CD14-positive monocyte (primary cell): ENCODE data around the gene MALSU1. TPM values are rescaled to one million over a fixed set of nuclear protein-coding genes. Genes with fewer than 3 reads are reported as not detected.

ENCODE experiments used
- DNase-seq, 3 donors: peaks; one replicate each; pipeline ENCODE4 v3.0.0-alpha.2; 2011 to 2022
- H2AFZ ChIP-seq: 2 replicates; pipeline ENCODE4 v1.6.0; 2012; ENCODE audit warnings: mild to moderate bottlenecking, low read depth, low read length, inconsistent platforms; ENCODE audit not compliant: insufficient read depth, poor library complexity, severe bottlenecking
- H3K27ac ChIP-seq, 2 donors: 1 replicate in 1 of 2; 2 replicates in 1 of 2; pipeline ENCODE4 v1.5.1; 2012 to 2013; ENCODE audit warnings: low read length in 2 of 2, control low read depth in 1 of 2, inconsistent platforms in 1 of 2, low read depth in 1 of 2, mild to moderate bottlenecking in 1 of 2
- H3K27me3 ChIP-seq, 2 donors: one replicate each; pipeline versions ENCODE4 v1.6.0 to v1.6.1; 2011 to 2013; ENCODE audit warnings: low read length in 2 of 2; ENCODE audit not compliant: control insufficient read depth in 2 of 2, insufficient read depth in 2 of 2
- H3K36me3 ChIP-seq, 2 donors: replicated peaks in 1 of 2; 1 replicate in 1 of 2; 2 replicates in 1 of 2; pipeline versions ENCODE4 v1.5.1 to v1.6.1; 2012 to 2013; ENCODE audit warnings: low read length in 2 of 2, control low read depth in 1 of 2, inconsistent platforms in 1 of 2, mild to moderate bottlenecking in 1 of 2; ENCODE audit not compliant: insufficient read depth in 2 of 2, control insufficient read depth in 1 of 2
- H3K4me1 ChIP-seq, 2 donors: 1 replicate in 1 of 2; 2 replicates in 1 of 2; pipeline versions ENCODE4 v1.5.1 to v1.6.1; 2012 to 2013; ENCODE audit warnings: low read length in 2 of 2, control low read depth in 1 of 2, inconsistent platforms in 1 of 2, mild to moderate bottlenecking in 1 of 2, moderate library complexity in 1 of 2; ENCODE audit not compliant: insufficient read depth in 2 of 2, control insufficient read depth in 1 of 2
- H3K4me2 ChIP-seq: replicated peaks from 2 replicates; pipeline ENCODE3; 2012; ENCODE audit warnings: low read length, moderate library complexity, mild to moderate bottlenecking; ENCODE audit not compliant: poor library complexity, severe bottlenecking; ENCODE audit errors: extremely low read depth
- H3K4me3 ChIP-seq, 3 experiments: fragments of 200-600 bp in 1 of 3; sonication (generic) in 1 of 3; replicated peaks in 1 of 3; 1 replicate in 2 of 3; 2 replicates in 1 of 3; pipeline ENCODE4 v1.5.1; 2011 to 2013; ENCODE audit warnings: low read length in 3 of 3, mild to moderate bottlenecking in 3 of 3, control low read depth in 2 of 3, low read depth in 2 of 3, inconsistent platforms in 1 of 3, moderate library complexity in 1 of 3
- H3K79me2 ChIP-seq: 2 replicates; pipeline ENCODE4 v1.6.0; 2012; ENCODE audit warnings: mild to moderate bottlenecking, control low read depth, inconsistent platforms, low read length, moderate library complexity; ENCODE audit not compliant: insufficient read depth
- H3K9ac ChIP-seq: 2 replicates; pipeline ENCODE4 v1.6.0; 2017; ENCODE audit warnings: low read length, mild to moderate bottlenecking; ENCODE audit not compliant: insufficient read depth, poor library complexity, severe bottlenecking
- H3K9me3 ChIP-seq, 2 donors: replicated peaks in 1 of 2; 1 replicate in 1 of 2; 2 replicates in 1 of 2; pipeline versions ENCODE4 v1.5.1 to v1.6.1; 2012 to 2013; ENCODE audit warnings: low read length in 2 of 2, control low read depth in 1 of 2; ENCODE audit not compliant: control insufficient read depth in 1 of 2, insufficient read depth in 1 of 2
- H4K20me1 ChIP-seq: 2 replicates; pipeline ENCODE4 v1.6.0; 2012; ENCODE audit warnings: mild to moderate bottlenecking, low read length, control low read depth, moderate library complexity; ENCODE audit not compliant: insufficient read depth
- H3K27ac Mint-ChIP-seq, 7 donors: one replicate each; pipeline ENCODE4 v1.8.0; 2020; ENCODE audit warnings: mild to moderate bottlenecking in 7 of 7, mixed read lengths in 7 of 7, moderate library complexity in 6 of 7, inconsistent platforms in 2 of 7
- H3K27me3 Mint-ChIP-seq, 3 donors: one replicate each; pipeline ENCODE4 v1.8.0; 2021 to 2022; ENCODE audit warnings: low read depth in 3 of 3, mild to moderate bottlenecking in 3 of 3, mixed read lengths in 3 of 3, moderate library complexity in 3 of 3, inconsistent platforms in 1 of 3
- H3K36me3 Mint-ChIP-seq, 2 donors: one replicate each; pipeline ENCODE4 v1.8.0; 2020; ENCODE audit warnings: mixed read lengths in 2 of 2, inconsistent platforms in 1 of 2, mild to moderate bottlenecking in 1 of 2
- H3K4me1 Mint-ChIP-seq: one replicate; pipeline ENCODE4 v1.8.0; 2020; ENCODE audit warnings: mild to moderate bottlenecking, mixed read lengths
- H3K4me3 Mint-ChIP-seq, 2 donors: one replicate each; pipeline ENCODE4 v1.8.0; 2020; ENCODE audit warnings: mild to moderate bottlenecking in 2 of 2, mixed read lengths in 2 of 2, moderate library complexity in 1 of 2
- H3K9me3 Mint-ChIP-seq, 7 donors: one replicate each; pipeline ENCODE4 v1.8.0; 2020 to 2022; ENCODE audit warnings: mixed read lengths in 7 of 7, mild to moderate bottlenecking in 6 of 7, moderate library complexity in 6 of 7, inconsistent platforms in 2 of 7
- WGBS: methylation state at CpG from one replicate; pipeline ENCODE4 v1.1.5; 2013; ENCODE audit warnings: missing lambda C conversion rate; ENCODE audit not compliant: insufficient coverage; 5-methylcytosine and 5-hydroxymethylcytosine counted together
- intact Hi-C, 2 donors: fragments of 100-400 bp; cut with micrococcal nuclease; formaldehyde crosslinking; loops; one replicate each; pipeline versions ENCODE4 v1.15.0 to v1.15.1; 2023
- polyA plus RNA-seq, 3 donors: library from polyadenylated mRNA; depleted of rRNA in 1 of 3; unstranded in 2 of 3; stranded (reverse) in 1 of 3; fragments of 300-500 nt in 2 of 3; fragments of >200 nt in 1 of 3; fragmentation: Illumina TruSeq in 2 of 3; gene quantifications; 1 replicate in 2 of 3; 2 replicates in 1 of 3; pipeline ENCODE4 v1.2.3, GENCODE V29; 2012 to 2021
- TF ChIP-seq, protein P1 (sequence below): fragments of 200-600 bp; IDR thresholded peaks from one replicate; pipeline ENCODE4 v1.8.0; 2022; ENCODE audit warnings: antibody characterized with exemption, mild to moderate bottlenecking

The MALSU1 gene
- polyA plus RNA-seq, 3 donors: 16.8 to 41.5 (median 41.4) TPM

DNA sequence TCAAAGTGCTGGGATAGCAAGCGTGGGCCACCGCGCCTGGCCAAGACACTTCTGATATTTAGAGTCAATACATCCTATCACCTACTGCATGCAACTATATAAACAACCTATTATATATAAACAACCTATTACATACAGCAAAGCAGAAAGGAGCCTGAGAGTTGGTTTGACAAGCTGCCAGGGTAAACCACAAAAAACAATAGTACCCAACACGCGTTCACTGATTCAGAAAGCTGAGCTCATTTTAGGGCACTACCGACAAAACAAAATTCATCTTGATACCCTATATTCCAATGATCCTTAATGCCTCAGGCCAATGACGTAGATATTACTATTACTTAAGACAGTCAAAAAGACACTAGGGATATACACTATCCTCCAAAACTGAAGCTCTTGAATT, 16.2 kb downstream of the MALSU1 start:
- H3K36me3 ChIP-seq: peaks cover 0 to 10% of the 10 kb centered on the region in 2 donors
- H3K9me3 Mint-ChIP-seq: peaks cover 0 to 7% (median 0%) of the 10 kb centered on the region in 7 donors
- H3K27ac ChIP-seq: no peak overlapping the region
- no peak overlapping the region for H3K4me3 Mint-ChIP-seq
- TF ChIP-seq, protein P1, sequence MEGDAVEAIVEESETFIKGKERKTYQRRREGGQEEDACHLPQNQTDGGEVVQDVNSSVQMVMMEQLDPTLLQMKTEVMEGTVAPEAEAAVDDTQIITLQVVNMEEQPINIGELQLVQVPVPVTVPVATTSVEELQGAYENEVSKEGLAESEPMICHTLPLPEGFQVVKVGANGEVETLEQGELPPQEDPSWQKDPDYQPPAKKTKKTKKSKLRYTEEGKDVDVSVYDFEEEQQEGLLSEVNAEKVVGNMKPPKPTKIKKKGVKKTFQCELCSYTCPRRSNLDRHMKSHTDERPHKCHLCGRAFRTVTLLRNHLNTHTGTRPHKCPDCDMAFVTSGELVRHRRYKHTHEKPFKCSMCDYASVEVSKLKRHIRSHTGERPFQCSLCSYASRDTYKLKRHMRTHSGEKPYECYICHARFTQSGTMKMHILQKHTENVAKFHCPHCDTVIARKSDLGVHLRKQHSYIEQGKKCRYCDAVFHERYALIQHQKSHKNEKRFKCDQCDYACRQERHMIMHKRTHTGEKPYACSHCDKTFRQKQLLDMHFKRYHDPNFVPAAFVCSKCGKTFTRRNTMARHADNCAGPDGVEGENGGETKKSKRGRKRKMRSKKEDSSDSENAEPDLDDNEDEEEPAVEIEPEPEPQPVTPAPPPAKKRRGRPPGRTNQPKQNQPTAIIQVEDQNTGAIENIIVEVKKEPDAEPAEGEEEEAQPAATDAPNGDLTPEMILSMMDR: no peak
- H3K4me1 Mint-ChIP-seq: no peaks in the 10 kb centered on the region
- H3K4me3 ChIP-seq: no peak overlapping the region
- no peaks in the 10 kb centered on the region for H3K79me2 ChIP-seq
- 66% methylated on average over 6 of the region's 7 CpGs for WGBS
- H3K27me3 ChIP-seq: no peaks in the 10 kb centered on the region
- peaks cover 0 to 3% (median 0%) of the 10 kb centered on the region in 3 donors for H3K27me3 Mint-ChIP-seq
- no peak overlapping the region for H2AFZ ChIP-seq
- no peak overlapping the region for H3K9ac ChIP-seq
- no peaks in the 10 kb centered on the region for H3K9me3 ChIP-seq
- H3K27ac Mint-ChIP-seq: no peak overlapping the region
- no peak for DNase-seq
- H3K4me2 ChIP-seq: no peak overlapping the region
- peaks cover 12% of the 10 kb centered on the region in 2 donors for H3K36me3 Mint-ChIP-seq
- H3K4me1 ChIP-seq: no peaks in the 10 kb centered on the region
- intact Hi-C loops: no loop called here
- no peaks in the 10 kb centered on the region for H4K20me1 ChIP-seq

DNA sequence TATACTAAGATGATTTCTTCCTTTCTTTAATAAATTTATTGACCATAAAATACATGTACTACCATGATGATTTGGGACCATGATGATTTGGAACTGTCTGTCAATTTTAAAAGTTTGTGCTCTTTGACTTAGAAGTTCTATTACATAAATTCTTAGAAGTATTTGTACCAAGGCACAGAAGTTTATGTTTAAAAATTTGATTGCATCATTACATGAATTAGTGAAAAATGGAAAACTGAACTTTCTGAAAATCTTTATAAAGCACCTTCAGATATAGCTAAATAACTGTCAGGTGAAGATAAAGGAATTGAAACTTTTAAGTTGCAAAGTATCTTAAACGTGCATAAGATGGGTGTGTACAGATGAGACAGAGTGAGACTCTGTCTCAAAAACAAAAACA, 32.0 kb downstream of the MALSU1 start:
- no peak for DNase-seq
- H3K27me3 Mint-ChIP-seq: peaks cover 0 to 1% (median 0%) of the 10 kb centered on the region in 3 donors
- peaks cover 0 to 6% (median under 1%) of the 10 kb centered on the region in 7 donors for H3K9me3 Mint-ChIP-seq
- no peaks in the 10 kb centered on the region for H3K79me2 ChIP-seq
- intact Hi-C loops: no loop called here
- no peak overlapping the region for H3K4me3 Mint-ChIP-seq
- no peaks in the 10 kb centered on the region for H3K36me3 Mint-ChIP-seq
- H3K4me3 ChIP-seq: no peak overlapping the region
- H3K9me3 ChIP-seq: no peaks in the 10 kb centered on the region
- no peaks in the 10 kb centered on the region for H4K20me1 ChIP-seq
- no peak overlapping the region for H3K4me2 ChIP-seq
- H3K27ac Mint-ChIP-seq: no peak overlapping the region
- peaks cover 5% of the 10 kb centered on the region for H3K4me1 Mint-ChIP-seq
- no peak overlapping the region for H3K27ac ChIP-seq
- H2AFZ ChIP-seq: no peak overlapping the region
- H3K27me3 ChIP-seq: no peaks in the 10 kb centered on the region
- H3K36me3 ChIP-seq: no peaks in the 10 kb centered on the region
- WGBS: no CpG with 5 or more reads among the region's 1 CpG
- TF ChIP-seq, protein P1: no peak
- no peak overlapping the region for H3K9ac ChIP-seq
- H3K4me1 ChIP-seq: no peaks in the 10 kb centered on the region
